SU-DHL-6 (cell line): ENCODE measurements around the gene SMAD7.

Source experiments
- EZH2phosphoT487 ChIP-seq: fragments of 200-600 bp; sonication (generic), shearing (Covaris generic); conservative IDR thresholded peaks from 2 replicates; pipeline ENCODE4 v1.6.1; 2018; ENCODE audit warnings: mild to moderate bottlenecking, antibody characterized with exemption, low read length, moderate library complexity, mixed read lengths
- TF ChIP-seq, protein P1 (sequence below): fragments of 200-600 bp; sonication (generic); IDR thresholded peaks from one replicate; pipeline ENCODE4 v1.5.1; 2017; ENCODE audit warnings: antibody characterized with exemption, mild to moderate bottlenecking, low read length, moderate library complexity; ENCODE audit not compliant: insufficient read depth, poor library complexity, severe bottlenecking

DNA sequence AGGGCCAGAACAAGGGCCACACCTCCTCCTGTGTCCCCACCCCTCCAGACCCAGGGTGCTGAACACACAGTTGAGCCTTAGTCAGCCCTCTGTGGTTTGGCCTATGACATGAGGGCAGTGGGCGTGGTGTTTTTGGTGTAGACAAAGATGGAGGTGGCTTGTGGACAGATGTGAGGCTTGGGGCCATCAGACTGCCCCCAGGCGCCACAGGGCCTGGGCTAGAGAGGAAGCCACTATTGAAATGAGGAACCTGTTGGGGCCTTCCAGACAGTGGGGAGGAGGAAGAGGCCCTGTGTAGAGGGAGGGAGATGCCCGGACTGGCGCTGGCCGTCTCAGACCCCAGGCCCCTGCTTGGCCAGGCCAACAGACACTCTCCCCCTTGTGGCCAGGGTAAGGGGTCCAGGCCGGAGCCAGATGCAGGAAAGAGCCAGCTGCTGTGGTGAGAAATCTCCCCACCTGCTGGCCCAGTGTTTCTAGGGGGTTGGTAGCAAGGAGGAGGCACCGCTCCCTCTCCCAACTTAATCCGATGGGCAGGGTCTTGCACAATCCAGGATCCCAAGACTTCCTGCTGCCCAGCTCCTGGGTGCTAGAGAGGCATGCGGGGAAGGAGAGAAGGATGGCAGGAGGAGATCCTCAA lies 53.8 kb downstream of the SMAD7 start:
- TF ChIP-seq, protein P1, sequence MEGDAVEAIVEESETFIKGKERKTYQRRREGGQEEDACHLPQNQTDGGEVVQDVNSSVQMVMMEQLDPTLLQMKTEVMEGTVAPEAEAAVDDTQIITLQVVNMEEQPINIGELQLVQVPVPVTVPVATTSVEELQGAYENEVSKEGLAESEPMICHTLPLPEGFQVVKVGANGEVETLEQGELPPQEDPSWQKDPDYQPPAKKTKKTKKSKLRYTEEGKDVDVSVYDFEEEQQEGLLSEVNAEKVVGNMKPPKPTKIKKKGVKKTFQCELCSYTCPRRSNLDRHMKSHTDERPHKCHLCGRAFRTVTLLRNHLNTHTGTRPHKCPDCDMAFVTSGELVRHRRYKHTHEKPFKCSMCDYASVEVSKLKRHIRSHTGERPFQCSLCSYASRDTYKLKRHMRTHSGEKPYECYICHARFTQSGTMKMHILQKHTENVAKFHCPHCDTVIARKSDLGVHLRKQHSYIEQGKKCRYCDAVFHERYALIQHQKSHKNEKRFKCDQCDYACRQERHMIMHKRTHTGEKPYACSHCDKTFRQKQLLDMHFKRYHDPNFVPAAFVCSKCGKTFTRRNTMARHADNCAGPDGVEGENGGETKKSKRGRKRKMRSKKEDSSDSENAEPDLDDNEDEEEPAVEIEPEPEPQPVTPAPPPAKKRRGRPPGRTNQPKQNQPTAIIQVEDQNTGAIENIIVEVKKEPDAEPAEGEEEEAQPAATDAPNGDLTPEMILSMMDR: no peak
- no peak for TF ChIP-seq EZH2phosphoT487
